ENCODE measurements around the gene ROR2.
A peak's percentile ranks its signal among the peaks of the same experiment; 100 is the strongest.

Gene ROR2

DNA sequence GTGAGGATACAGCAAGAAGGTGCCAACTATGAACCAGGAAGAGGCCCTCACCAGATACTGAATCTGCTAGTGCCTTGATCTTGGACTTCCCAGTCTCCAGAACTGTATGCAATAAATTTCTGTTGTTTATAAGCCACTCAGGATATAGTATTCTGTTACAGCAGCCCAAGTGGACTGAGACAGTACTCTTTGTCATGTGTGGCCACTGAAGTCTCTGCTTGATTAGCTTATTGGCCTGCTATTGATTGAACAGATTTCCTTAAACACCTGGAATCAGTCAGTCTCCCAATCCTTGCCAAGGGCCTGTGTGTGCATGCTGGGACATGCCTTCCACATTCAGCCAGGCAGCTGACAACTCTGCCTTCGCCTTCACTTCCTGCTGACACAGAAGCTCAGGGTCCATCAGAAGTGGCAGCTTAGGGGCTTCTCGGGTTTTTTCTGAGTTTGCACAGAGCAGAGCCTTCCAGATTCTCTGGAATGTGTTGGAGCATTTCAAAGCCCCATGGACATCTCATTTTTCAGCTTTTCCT is 13.7 kb upstream of the ROR2 start:
- H3K4me3 ChIP-seq, result no peak overlapping the region
- in situ Hi-C loops (cut with MboI; ENCODE audit: low sequenced_read_pairs), result no loop called here
- H3K4me1 ChIP-seq, result no peaks in the 10 kb centered on the region
- H3K36me3 ChIP-seq (replicated peaks), result no peaks in the 10 kb centered on the region
- H3K9me3 ChIP-seq, result no peaks in the 10 kb centered on the region
- DNase-seq (ENCODE audit: low spot score in 2 of 2), result no peak
- H3K27me3 ChIP-seq (ENCODE audit: low read depth), result peaks cover 21% of the 10 kb centered on the region

DNA sequence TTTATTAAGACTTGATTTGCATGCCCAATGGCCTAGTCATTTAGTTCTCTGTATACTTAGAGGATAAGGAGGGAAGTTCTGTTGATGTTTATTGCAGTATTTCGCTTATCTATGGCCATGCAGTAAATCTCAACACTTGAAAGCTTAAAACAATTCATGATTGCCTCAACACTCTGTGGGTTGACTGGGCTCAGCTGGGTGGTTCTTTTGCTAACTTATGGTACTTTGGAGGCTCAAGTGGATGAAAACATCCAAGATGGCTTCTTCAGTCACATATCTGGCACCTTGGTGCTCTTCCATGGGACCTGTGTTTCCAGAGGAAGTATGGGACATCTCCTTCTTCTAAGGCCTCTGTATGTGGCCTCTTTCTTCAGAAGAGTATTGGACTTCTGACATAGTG is 10.3 kb upstream of the ROR2 start:
- H3K36me3 ChIP-seq (replicated peaks), result no peaks in the 10 kb centered on the region
- no peak overlapping the region for H3K4me3 ChIP-seq
- in situ Hi-C loops (cut with MboI; ENCODE audit: low sequenced_read_pairs), result no loop called here
- H3K4me1 ChIP-seq, result no peaks in the 10 kb centered on the region
- no peaks in the 10 kb centered on the region for H3K27me3 ChIP-seq (ENCODE audit: low read depth)
- DNase-seq (ENCODE audit: low spot score in 2 of 2), result no peak
- H3K9me3 ChIP-seq, result no peaks in the 10 kb centered on the region

DNA sequence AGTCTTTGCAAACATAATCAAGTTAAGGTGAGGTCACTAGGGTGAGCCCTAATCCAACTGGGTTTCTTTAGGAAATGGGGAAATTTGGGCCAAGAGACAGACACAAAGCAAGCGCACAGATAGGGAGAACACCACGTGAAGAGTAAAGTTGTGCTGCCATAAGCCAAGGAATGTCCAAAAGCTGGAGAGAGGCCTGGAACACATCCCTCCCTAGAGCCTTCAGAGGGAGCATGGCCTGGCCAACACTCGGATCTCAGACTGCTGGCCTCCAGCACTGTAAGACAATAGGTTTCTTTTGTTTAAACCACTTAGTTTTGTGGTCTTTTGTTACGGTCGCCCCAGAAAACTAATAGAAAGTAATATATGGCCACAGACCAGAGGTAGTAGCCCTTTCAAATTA is 8.1 kb upstream of the ROR2 start:
- in situ Hi-C loops (cut with MboI; ENCODE audit: low sequenced_read_pairs), result loop anchor here (10.0 kb wide), 1 partner anchor 183 kb away; no protein-coding TSS in a partner anchor
- Histone ChIP-seq H3K4me3 (no peak overlapping the region), H3K27me3 (ENCODE audit: low read depth) (no peaks in the 10 kb centered on the region), H3K36me3 (replicated peaks) (no peaks in the 10 kb centered on the region), H3K4me1 (peaks cover 2% of the 10 kb centered on the region; the same call in 1 of the 2 replicates), H3K9me3 (no peaks in the 10 kb centered on the region)
- no peak for DNase-seq (ENCODE audit: low spot score in 2 of 2)

DNA sequence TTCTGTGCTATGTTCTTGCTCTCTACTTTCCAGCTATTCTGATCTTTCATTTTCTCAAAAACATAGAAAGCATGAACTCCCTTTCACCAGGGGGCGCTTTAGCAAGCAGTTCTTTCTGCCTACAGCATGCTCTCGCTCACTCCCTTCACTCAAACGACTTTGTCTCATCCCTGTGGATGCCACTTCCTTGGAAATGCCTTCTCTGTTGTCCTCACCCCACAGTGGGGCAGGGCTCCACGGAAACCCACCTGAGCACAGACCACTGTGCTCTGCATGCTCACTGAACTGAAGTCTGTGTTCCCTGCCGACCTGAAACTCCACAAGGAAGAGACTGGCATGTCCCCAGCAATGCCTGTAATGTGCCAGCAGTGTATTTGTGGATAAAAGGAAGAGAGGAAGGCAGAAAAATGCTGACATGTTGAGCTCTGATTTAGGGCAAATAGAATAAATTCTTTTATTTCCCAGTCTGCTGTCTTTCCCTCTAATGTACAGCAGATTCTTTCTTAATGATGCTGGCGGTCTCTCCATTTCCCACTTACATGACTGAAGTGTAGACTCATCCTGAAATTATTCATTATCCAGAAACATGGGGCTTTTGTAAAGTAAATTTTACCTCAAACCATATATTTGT is 4.9 kb upstream of the ROR2 start:
- no peaks in the 10 kb centered on the region for H3K9me3 ChIP-seq
- no peaks in the 10 kb centered on the region for H3K36me3 ChIP-seq (replicated peaks)
- in situ Hi-C loops (cut with MboI; ENCODE audit: low sequenced_read_pairs), result loop anchor here (10.0 kb wide), 1 partner anchor 180 kb away; no protein-coding TSS in a partner anchor
- peaks cover 2% of the 10 kb centered on the region; the same call in 1 of the 2 replicates for H3K4me1 ChIP-seq
- DNase-seq (ENCODE audit: low spot score in 2 of 2), result peak; percentile 70 to 86
- no peaks in the 10 kb centered on the region for H3K27me3 ChIP-seq (ENCODE audit: low read depth)
- H3K4me3 ChIP-seq, result no peak overlapping the region

DNA sequence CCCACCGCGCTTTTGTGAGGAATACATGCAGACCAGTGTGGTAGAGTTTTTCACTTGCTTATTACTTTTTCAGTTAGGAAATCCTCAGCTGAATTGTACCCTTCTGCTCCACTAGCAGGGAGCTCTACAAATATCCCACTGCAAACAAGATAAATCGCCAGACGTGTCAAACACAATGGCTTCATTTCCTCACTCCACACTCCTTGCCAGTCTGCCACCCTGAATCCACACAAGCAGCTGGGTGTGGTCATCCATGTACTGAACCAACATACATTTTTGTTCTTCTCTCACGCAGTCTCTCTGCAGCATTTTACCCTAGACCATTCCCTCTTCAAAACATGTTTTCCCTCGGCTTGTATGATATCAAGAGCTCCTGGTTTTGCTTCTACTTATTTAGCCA is 3.7 kb upstream of the ROR2 start:
- Histone ChIP-seq H3K4me3 (no peak overlapping the region), H3K4me1 (peaks cover 2% of the 10 kb centered on the region; the same call in 1 of the 2 replicates), H3K27me3 (ENCODE audit: low read depth) (no peaks in the 10 kb centered on the region), H3K9me3 (no peaks in the 10 kb centered on the region), H3K36me3 (replicated peaks) (no peaks in the 10 kb centered on the region)
- in situ Hi-C loops (cut with MboI; ENCODE audit: low sequenced_read_pairs), result loop anchor here (10.0 kb wide), 1 partner anchor 179 kb away; no protein-coding TSS in a partner anchor
- no peak for DNase-seq (ENCODE audit: low spot score in 2 of 2)

DNA sequence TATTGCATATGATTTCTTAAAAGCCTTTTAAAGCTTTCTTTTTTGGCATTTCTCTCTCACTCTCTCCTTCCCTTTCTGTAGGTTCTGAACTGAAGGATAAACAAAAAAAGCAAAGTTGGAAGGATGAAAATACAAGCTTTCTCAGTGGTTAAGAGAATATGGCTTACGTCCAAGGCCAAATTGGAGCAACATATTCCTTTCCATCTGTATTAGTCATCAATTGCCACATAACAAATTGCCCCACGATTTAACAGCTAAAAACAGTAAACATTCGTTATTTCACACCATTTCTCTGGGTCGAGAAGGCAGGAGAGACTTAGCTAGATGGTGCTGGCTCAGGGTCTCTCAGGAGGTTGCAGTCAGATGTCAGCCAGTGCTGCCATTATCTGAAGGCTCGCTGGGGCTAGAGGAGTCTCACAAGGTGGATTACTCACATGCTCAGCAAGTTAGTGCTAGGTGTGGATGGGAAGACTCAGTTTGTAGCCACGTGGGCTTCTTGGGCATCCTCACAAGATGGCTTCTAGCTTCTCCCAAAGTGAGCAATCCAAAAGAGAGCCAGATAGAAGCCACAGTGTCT is 2.0 kb upstream of the ROR2 start:
- in situ Hi-C loops (cut with MboI; ENCODE audit: low sequenced_read_pairs), result loop anchor here (10.0 kb wide), 1 partner anchor 177 kb away; no protein-coding TSS in a partner anchor
- H3K9me3 ChIP-seq, result no peaks in the 10 kb centered on the region
- no peaks in the 10 kb centered on the region for H3K36me3 ChIP-seq (replicated peaks)
- H3K4me1 ChIP-seq, result peaks cover 14% of the 10 kb centered on the region
- no peak overlapping the region for H3K4me3 ChIP-seq
- H3K27me3 ChIP-seq (ENCODE audit: low read depth), result no peaks in the 10 kb centered on the region
- no peak for DNase-seq (ENCODE audit: low spot score in 2 of 2)

DNA sequence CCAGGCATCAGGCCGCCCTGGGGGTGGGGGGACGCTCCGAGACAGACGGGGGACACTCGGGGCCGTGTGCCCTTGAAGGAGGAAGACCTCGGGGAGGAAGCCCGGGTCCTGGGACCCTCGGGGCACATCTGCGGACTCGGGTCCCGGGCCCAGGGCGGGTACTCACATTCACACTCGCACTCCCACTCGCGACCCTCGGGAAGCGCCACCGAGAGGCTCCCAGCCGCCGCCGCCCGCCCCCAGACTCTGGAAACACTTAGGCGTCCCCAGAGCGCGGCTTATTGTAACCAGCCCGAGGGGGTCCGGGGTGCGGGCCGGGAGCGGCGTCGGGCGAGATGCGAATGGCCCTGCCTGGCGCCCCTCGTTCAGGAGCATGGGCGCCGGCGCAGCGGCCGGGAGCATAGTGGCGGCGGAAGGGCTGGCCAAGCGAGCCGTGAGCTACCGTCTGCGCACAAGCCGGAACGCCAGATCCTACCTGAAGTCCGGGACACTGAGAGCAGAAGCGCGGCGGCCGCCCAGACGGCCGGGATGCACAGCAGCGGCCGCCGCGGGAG is 559 bp downstream of the ROR2 start:
- H3K27me3 ChIP-seq (ENCODE audit: low read depth), result no peaks in the 10 kb centered on the region
- in situ Hi-C loops (cut with MboI; ENCODE audit: low sequenced_read_pairs), result no loop called here
- no peaks in the 10 kb centered on the region for H3K9me3 ChIP-seq
- DNase-seq (ENCODE audit: low spot score in 2 of 2), result peak in 1 of 2 experiments; percentile 28
- H3K4me3 ChIP-seq, result peak overlapping the region; percentile 64
- H3K4me1 ChIP-seq, result peaks cover 38% of the 10 kb centered on the region
- H3K36me3 ChIP-seq (replicated peaks), result no peaks in the 10 kb centered on the region

DNA sequence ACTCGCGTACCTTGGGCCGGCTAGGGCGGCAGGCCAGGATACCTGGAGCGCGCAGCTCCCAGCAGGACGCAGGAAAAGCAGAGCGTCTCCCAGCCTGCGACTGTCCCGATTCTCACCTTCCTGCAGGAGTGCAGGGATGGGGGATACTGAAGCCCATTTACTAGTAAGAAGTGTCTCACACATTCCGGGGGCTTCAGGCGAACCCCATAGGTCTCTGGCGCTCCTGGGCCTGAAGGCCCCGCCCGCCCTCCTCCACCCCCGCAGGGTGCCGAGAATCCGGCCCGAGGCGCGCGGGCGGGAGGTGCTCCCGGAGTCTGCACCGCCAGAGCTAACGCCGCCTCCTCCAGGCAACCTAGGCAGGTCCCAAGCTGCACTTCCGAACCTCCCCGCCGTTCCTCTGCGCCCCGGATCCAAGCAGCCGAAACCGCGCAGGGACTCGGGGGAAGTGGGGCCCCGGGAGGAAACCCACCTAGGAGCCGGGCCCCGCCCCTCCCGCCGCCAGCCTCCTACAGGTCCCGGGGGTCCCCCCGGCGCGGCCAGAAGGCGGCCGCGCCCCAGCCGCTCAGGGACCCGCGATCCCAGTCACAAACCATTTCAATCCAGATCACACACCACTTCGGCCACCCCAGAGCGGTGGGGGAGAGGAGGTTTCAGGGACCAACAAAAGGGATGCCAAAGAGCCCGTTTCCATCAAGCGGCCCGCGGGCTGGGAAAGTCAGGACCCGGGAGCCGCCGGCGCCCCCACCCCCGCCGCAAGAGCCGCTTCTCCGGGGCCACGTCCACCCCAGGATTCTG is 1.2 kb downstream of the ROR2 start:
- H3K36me3 ChIP-seq (replicated peaks), result no peaks in the 10 kb centered on the region
- peak; percentile 53 to 83 for DNase-seq (ENCODE audit: low spot score in 2 of 2)
- peak overlapping the region; percentile 64 for H3K4me3 ChIP-seq
- no peaks in the 10 kb centered on the region for H3K9me3 ChIP-seq
- no peaks in the 10 kb centered on the region for H3K27me3 ChIP-seq (ENCODE audit: low read depth)
- H3K4me1 ChIP-seq, result peaks cover 38% of the 10 kb centered on the region
- in situ Hi-C loops (cut with MboI; ENCODE audit: low sequenced_read_pairs), result no loop called here

DNA sequence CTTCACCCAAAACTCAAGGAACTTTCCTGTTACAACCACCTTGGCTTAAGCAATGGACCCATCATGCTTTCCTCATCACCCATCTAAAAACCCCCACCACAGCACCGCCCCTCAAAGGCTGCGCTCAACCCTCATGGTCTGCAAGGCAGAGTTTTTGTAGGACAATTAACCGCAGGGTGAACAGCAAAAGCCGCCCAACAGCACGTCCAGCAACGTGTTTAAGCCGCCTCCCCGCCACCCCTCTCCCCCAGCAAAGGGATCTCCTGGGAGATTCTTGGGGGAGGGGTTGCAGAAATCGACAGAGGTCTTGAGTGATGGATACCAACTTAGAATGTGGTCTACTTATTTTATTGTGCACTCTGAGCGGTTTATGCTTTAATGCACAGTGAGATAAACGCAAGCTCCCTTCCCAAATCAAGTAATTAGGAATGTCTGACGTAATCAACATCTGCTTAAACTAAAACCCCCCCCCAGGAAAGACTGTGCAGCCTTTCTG is 1.9 kb downstream of the ROR2 start:
- no peaks in the 10 kb centered on the region for H3K9me3 ChIP-seq
- in situ Hi-C loops (cut with MboI; ENCODE audit: low sequenced_read_pairs), result no loop called here

DNA sequence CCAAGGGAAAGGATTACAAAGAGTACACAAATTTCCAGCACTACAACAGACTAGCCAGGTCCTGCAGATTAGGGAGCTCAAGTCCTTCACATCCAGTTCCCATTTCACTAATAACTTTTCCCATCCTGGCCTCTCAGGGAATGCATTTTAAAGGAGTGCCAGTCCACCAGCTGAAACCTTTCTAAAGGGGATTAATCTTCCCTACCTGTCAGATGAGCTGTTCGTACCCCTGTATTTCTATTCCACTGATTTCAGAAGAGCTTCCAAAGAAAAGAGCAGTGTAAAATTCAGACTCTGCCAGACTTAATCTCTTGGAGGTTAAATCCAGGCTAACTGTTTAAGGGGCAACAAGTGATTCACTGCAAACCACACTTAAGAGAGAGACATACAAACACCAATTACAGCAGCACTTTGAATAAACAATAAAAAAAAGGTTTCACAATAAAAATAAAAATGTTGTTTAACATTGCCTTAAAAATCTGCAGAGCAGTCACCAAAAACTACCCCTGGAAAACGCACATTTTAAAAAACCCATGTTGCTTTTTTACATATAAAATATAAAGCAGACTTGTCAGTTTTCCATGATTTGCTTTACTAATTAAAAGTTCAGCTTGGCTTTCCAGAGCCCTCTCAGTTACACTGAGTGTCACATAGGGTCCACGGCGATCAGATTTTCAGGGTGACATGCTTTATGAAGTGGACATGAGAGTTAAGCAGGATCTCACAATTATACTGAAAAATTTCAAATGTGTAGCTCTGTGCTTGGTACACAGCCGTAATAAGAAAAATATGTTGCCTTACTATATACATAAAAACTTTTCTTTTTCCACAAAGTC is 3.2 kb downstream of the ROR2 start:
- no peak overlapping the region for H3K4me3 ChIP-seq
- DNase-seq (ENCODE audit: low spot score in 2 of 2), result no peak

More for the DNA sequence above, 1.9 kb downstream of the ROR2 start:
- peak; percentile 19 to 64 for DNase-seq (ENCODE audit: low spot score in 2 of 2)
- Histone ChIP-seq H3K4me3 (peak overlapping the region; percentile 64), H3K4me1 (peaks cover 38% of the 10 kb centered on the region), H3K36me3 (replicated peaks) (no peaks in the 10 kb centered on the region), H3K27me3 (ENCODE audit: low read depth) (no peaks in the 10 kb centered on the region)

DNA sequence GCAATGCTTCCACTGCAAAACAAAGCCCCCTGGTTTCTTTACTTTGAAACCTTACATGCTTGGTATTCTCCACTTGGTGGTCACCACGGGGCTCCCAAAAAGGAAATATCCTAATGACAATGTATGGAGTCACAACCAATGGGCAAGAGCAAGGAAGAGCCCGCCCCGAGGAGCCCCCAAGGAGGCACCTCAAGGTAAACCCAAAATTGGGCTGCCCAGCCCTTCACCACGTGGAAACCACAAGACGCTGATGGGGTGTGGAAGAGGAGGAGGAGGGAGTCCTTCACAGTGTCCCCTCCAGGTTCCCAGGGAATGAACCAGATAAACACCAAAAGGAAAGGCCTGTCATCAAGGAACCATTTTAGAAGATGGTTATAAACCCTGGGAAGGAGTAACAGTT is 3.8 kb downstream of the ROR2 start:
- in situ Hi-C loops (cut with MboI; ENCODE audit: low sequenced_read_pairs), result no loop called here
- H3K36me3 ChIP-seq (replicated peaks), result no peaks in the 10 kb centered on the region
- no peaks in the 10 kb centered on the region for H3K27me3 ChIP-seq (ENCODE audit: low read depth)
- no peak overlapping the region for H3K4me3 ChIP-seq
- H3K9me3 ChIP-seq, result no peaks in the 10 kb centered on the region
- no peak for DNase-seq (ENCODE audit: low spot score in 2 of 2)
- H3K4me1 ChIP-seq, result peaks cover 38% of the 10 kb centered on the region

More for the DNA sequence above, 3.2 kb downstream of the ROR2 start:
- Histone ChIP-seq H3K9me3 (no peaks in the 10 kb centered on the region), H3K27me3 (ENCODE audit: low read depth) (no peaks in the 10 kb centered on the region), H3K36me3 (replicated peaks) (no peaks in the 10 kb centered on the region), H3K4me1 (peaks cover 38% of the 10 kb centered on the region)
- in situ Hi-C loops (cut with MboI; ENCODE audit: low sequenced_read_pairs), result no loop called here

DNA sequence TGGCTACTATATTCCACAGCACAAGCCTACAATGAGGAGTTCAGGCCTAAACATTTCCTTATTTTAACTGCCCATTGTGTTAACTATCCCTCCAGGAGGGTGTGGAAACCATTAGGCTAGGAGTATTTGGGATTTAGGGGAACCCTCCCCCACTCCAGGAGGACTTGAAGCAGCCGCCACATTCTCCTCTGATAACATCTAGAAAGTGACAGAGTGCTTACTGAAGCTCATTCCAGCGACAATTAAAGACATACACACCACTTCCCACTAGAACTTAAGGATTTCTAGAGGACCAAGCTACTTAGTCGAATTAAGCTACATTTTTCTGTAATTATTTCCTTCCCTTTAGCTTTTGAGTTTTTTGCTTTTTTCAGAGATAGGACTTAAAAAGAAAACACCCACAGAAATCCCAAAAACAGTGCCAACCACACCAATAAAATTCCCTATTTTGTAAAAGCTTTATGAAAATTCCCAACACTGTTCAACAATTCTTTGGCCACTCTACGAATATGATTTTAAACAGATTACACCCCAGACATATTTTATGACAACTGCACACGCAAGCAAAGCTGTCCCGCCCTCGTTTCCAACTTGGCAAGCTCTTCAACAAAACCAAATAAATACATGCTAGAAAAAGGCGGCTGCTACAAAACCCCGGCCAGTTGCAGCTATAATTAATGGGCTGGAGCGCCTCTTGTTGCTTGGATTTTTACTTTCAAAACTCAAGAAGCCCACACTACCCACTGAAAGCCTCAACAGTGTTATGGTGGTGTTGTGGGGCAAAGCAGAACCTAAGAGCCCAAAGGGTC is 4.5 kb downstream of the ROR2 start:
- peak; percentile 47 to 62 for DNase-seq (ENCODE audit: low spot score in 2 of 2)
- in situ Hi-C loops (cut with MboI; ENCODE audit: low sequenced_read_pairs), result no loop called here
- no peaks in the 10 kb centered on the region for H3K36me3 ChIP-seq (replicated peaks)
- no peak overlapping the region for H3K4me3 ChIP-seq
- H3K27me3 ChIP-seq (ENCODE audit: low read depth), result no peaks in the 10 kb centered on the region
- no peaks in the 10 kb centered on the region for H3K9me3 ChIP-seq
- H3K4me1 ChIP-seq, result peaks cover 38% of the 10 kb centered on the region

All from HAP-1 (cell line).